ENCODE results near the gene LCE5A.

DNA sequence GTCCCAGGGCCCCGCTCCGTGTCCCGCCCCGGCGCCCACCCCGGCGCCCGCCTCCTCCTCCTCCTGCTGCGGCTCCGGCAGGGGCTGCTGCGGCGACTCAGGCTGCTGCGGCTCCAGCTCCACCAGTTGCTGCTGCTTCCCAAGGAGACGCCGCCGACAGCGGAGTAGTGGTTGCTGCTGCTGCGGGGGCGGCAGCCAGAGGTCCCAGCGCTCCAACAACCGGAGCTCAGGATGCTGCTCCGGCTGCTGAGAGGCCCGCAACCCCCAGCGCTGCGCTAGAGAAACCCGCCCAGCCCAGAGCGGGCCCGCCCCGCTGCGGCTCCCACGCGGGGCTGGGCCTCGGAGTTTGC is 4.8 kb downstream of the LCE5A start:
- TF ChIP-seq, protein P1, sequence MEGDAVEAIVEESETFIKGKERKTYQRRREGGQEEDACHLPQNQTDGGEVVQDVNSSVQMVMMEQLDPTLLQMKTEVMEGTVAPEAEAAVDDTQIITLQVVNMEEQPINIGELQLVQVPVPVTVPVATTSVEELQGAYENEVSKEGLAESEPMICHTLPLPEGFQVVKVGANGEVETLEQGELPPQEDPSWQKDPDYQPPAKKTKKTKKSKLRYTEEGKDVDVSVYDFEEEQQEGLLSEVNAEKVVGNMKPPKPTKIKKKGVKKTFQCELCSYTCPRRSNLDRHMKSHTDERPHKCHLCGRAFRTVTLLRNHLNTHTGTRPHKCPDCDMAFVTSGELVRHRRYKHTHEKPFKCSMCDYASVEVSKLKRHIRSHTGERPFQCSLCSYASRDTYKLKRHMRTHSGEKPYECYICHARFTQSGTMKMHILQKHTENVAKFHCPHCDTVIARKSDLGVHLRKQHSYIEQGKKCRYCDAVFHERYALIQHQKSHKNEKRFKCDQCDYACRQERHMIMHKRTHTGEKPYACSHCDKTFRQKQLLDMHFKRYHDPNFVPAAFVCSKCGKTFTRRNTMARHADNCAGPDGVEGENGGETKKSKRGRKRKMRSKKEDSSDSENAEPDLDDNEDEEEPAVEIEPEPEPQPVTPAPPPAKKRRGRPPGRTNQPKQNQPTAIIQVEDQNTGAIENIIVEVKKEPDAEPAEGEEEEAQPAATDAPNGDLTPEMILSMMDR (conservative IDR thresholded peaks at IDR 0.05; ENCODE audit: low read length): no peak
- no peak for TF ChIP-seq EZH2phosphoT487 (IDR thresholded peaks at IDR 0.05; ENCODE audit: borderline replicate concordance, low read depth, low read length)

Measured in OCI-LY7 (cell line).